Islet precursor cell (in vitro differentiated cells): ENCODE data around the gene SNRPB.

Experiments
- DNase-seq: peaks from one replicate; pipeline ENCODE4 v3.0.0-alpha.2; 2018

The SNRPB gene

DNA sequence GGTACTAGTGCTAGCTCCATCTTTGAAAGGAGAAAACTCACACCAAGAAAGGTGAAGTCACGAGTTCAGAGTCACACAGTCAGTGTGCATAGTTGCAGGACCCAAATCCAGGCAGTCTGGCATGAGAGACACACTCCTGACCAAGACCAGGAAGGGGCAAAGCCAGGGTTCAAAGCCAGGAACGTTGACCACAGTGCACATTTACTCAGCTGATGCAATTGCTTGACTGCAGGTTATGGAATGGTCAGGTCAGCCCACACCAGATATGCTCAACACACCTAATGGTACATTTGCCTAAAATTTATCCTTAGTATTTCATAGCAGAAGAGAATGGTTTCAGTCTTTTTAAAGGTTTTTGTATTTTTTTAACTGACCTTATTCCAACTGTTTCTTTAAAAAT, 52.2 kb downstream of the SNRPB start:
- no peak for DNase-seq

DNA sequence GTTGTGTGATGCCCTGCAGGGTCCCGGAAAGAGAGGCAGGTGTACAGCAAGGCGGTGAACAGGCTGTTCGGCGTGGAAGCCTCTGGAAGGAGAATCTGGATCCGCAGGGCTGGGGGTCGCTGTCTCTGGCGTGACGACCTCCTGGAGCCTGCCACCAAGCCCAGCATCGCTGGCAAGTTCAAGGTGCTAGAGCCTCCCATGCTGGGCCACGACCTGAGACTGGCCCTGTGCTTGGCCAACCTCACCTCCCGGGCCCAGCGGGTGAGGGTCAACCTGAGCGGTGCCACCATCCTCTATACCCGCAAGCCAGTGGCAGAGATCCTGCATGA, 53.4 kb downstream of the SNRPB start:
- DNase-seq: no peak

DNA sequence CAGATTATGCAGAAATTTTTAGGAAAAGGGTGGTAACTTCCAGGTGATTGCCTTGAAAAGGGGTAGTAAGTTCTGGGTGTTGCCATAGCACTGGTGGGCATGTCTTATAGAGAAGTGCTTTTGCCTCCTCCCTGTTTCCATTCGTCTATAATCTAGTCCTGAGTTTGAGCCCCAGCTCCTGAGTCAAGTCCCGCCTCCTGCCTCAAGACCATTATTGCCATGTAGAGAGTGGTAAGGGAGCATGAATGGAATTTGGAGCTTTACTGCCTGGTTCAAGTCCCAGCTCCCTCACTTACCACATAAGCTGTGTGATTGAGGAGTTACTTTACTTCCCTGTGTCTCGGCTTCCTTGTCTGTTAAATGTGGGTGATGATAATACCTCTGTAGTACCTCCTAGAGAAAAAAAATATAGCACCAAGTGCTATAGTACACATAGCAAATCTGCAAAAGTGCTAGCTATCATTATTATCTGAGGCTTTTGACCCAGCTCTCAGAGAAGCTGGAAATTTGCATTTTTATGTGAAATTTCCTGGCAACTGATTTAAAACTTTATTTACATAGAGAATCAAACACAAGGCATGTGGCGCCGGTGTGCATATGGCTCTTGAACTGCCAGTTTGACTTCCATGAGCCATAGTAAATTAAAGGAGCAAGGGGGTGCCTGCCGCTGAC, 53.9 kb downstream of the SNRPB start:
- DNase-seq: no peak
